HG03457 (cell line): ENCODE data around the gene TNFRSF6B.

Source experiments
- ATAC-seq: cut with Tn5 transposase; IDR thresholded peaks from one replicate; pipeline ENCODE4 v1.9.1; 2021; ENCODE audit warnings: moderate number of reproducible peaks; ENCODE audit not compliant: unreplicated experiment

Gene TNFRSF6B

DNA sequence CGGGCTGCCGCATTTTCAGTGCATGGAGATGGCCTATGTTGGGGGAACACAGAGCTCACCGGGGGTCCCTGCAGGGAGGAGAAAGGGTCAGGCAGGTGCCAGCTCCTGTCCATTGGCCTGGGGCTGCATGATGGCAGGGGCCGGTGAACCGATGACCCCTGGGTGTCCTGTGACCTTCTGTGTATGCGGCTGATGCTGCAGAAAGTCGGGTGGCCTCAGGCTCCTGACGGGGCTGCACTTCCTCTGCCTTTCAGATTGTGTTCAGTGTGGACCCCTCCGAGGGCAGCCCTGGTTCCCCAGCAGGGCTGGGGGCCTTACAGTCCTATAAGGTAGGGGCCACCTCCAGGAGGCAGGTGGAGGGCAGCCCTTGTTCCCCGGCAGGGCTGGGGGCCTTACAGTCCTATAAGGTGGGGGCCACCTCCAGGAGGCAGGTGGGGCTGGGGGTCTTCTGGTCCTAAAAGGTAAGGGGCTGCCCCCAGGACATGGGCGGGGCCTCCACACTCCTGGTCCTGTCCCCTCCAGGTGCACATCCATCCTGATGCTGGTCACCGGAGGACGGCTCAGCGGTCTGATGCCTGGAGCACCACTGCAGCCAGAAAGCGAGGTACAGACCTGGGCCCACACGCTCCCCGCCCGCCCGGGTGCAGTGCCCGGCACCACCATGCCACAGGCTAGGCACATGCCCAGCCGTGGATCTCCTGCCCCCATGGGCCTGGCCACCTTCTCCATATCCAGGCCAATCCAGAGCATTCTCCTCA, 11.0 kb upstream of the TNFRSF6B start:
- ATAC-seq = no peak

DNA sequence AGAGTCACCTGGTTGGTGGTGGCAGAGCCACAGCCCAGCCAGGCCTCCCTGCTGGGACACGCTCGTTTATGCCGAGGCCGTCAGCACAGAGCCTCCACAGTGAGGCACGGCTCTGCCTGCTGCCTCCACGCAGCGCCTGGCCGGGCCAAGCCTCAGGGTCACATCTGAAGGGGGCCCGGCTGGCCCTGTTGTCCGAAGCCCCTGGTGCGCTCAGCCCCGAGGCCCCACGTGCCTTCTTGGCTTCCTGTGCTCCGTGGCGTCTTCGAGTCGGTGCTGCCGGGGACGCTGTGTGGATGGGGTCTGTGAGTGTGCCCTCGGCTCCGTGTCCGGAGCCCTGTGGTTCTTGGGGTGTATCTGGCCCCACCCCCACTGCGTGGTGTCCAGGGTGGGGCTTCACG, 10.4 kb upstream of the TNFRSF6B start:
- ATAC-seq = no peak

DNA sequence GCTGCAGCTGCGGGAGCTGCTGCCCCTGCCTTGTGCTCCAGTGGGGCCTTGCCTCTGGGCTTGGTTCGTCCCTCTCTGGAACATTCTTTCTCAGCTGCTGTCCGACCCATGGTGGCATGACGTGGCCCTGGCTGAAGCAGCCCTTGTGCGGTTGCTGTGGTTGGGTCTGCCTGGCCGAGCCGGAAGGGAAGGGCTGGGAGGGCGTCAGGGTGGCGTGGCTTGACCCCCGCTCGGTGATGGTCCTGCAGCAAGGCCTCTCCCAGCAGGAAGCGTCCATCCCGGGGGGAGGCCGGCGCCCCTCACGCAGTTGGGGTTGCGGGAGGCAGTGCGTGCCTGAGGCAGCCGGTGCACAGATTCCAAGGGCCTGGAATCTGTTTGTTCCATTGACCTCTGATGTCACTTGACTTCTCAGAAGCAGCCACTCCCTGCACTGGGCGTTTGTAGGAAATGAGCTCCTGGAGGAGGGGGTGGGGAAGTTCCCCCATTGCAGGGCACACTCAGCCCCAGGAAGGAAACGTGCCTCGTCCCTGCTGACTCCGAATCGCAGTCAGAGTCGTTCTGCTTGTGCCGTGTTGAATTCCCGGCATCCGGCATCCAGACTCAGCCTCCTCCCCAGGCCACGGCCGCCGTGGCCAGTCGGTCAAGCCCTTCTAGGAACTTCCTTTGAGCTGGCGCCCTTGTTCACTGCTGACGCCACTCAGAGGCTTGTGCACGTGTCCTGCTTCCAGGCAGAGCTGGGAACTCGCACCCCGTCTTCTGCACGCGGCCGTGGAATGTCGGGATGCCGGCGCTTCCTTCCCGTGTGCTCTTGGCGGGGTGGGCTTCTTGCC, 9.7 kb upstream of the TNFRSF6B start:
- ATAC-seq = no peak

DNA sequence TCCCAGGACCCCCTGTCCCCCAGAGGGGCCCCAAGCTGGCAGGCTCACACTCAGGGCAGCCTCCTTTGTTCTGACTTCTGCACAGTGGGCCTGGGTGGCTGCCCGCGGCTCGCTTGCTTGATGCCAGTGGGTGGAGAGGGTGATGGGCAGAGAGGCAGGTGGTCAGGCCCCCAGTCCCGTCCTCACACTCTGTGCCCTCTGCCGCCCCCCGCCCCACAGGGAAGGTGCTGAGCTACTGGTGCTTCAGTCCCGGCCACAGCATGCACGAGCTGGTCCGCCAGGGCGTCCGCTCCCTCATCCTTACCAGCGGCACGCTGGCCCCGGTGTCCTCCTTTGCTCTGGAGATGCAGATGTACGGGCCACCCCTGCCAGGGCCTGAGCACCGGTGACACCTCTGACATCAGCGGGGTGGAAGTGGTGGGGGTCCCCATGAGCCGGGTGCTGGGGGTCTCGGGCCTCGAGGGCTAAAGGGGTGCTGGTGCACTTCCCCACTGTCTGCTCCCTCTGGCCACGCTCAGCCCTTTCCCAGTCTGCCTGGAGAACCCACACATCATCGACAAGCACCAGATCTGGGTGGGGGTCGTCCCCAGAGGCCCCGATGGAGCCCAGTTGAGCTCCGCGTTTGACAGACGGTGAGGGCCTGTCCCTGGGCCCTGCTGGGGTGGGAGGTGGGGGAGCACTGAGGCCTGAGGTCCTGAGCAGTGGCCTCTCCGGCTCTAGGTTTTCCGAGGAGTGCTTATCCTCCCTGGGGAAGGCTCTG, 8.9 kb upstream of the TNFRSF6B start:
- no peak for ATAC-seq

DNA sequence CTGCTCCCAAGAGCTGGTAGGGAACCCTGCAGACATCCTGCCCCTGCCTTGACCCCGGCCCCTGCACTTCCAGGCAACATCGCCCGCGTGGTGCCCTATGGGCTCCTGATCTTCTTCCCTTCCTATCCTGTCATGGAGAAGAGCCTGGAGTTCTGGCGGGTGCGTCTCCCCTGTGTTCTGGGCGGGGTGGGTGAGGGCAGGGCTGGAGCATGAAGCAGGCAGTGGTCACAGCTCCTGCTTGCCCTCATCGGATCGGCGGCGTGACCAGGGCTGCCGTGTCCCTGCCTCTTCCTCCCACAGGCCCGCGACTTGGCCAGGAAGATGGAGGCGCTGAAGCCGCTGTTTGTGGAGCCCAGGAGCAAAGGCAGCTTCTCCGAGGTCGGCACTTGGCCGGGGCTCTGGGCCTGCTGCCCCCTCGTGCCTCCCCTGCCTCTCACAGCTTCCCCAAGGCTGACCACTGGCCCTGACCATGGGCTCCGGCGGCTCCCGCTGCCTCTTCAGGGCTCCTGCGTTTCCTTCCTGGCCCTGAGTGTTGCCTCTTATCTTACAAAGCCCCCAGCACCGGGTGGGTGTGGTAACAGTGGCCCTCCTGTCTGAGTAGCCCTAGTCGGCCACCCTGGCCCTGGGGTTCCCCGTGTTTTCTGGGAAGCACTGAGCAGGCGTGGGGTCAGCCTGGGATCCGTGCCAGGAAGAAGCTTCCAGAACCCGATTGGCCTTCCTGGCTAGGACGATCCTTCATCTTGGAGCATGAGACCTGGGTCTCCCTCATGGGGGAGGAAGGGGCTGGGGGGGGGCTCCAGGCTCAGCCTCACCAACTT, 8.0 kb upstream of the TNFRSF6B start:
- ATAC-seq = no peak

DNA sequence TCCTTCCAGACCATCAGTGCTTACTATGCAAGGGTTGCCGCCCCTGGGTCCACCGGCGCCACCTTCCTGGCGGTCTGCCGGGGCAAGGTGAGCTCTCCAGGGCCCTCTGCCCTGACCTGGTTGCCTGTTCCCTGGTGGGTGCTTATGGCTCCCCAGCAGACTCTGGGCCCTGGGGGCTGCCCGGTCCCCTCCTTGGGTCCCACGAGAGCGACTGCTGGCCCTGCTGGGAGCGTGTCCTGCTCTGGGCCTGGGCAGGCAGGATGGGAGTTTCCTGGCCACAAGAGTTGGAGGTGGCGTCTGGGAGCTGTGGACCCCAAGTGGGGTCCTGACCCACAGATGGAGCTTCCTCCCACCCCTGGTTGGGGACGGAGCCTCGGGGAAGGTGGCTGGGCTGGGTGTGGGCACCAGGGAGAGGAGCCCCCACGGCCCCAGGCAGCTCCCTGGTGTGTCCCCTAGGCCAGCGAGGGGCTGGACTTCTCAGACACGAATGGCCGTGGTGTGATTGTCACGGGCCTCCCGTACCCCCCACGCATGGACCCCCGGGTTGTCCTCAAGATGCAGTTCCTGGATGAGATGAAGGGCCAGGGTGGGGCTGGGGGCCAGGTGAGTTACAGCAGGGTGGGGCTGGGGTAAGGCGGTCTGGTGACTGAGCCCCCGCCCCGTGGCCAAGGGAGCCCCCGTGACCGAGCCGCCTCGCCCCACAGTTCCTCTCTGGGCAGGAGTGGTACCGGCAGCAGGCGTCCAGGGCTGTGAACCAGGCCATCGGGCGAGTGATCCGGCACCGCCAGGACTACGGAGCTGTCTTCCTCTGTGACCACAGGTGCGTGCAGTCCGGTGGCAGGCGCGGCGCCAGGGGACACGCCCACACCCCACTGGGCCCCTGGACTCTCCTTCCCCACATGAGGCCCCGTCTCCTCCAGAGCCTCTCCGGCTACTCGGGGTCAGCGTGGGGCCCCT, 7.1 kb upstream of the TNFRSF6B start:
- no peak for ATAC-seq

DNA sequence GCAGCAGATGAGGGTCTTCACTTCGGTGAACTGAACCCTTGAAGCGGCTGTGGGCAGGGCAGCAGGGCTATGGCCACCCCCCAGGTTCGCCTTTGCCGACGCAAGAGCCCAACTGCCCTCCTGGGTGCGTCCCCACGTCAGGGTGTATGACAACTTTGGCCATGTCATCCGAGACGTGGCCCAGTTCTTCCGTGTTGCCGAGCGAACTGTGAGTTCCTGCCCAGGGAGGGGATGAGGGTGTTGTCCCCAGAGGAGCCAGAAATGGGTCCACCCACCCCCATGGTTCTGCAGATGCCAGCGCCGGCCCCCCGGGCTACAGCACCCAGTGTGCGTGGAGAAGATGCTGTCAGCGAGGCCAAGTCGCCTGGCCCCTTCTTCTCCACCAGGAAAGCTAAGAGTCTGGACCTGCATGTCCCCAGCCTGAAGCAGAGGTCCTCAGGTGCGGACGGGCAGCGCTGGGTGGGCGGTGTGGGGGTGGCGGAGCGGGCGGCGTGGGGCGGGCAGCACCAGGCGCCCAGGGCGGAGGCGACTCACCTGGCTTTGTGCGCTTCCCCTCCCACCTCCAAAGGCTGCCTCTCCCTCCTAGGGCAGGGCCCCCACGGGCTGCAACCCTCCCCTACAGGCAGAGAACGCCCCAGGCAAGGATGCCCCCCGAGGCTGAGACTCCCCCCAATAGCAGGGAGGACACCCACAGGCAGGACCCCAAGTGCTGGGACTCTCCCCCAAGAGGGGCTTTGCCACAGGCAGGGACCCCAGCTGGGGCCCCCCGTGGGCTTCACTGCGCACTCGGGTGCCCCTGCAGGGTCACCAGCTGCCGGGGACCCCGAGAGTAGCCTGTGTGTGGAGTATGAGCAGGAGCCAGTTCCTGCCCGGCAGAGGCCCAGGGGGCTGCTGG, 6.2 kb upstream of the TNFRSF6B start:
- no peak for ATAC-seq

DNA sequence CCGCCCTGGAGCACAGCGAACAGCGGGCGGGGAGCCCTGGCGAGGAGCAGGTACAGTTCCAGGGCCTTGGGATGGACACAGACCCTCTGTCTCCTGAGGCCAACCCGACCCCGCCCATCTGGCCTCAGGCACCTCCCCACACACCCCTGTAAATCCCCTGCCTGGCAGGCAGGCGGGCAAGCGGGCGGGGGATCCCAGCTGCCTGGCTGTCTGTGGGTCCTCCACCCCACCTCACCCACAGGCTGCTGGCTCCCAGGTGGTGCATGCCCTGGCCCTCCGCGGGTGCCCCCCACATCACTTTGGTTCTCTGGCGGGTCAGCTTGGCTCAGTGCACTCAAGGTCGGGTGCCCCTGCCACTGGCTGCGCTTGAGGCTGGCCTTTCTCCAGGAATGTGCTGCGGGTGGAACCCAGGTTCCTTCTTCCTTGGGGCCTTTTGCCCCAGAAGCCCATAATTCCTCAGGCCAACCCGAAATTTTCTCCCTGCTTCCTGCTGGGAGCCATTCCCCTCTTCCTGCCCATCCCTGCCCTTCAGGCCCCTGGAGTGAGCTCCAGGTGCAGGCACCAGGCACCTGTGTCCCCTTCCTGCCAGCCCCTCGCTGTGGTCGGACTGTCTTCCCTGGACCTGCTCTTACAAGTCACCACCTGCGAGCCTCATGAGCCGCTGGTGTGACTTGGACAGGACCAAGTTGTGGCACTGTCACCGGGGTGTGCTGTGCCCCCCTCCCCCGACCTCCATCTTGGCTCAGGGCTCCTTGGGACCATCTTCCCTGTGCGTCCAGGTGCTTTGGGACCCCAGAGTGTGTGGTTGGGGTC, 5.3 kb upstream of the TNFRSF6B start:
- no peak for ATAC-seq

DNA sequence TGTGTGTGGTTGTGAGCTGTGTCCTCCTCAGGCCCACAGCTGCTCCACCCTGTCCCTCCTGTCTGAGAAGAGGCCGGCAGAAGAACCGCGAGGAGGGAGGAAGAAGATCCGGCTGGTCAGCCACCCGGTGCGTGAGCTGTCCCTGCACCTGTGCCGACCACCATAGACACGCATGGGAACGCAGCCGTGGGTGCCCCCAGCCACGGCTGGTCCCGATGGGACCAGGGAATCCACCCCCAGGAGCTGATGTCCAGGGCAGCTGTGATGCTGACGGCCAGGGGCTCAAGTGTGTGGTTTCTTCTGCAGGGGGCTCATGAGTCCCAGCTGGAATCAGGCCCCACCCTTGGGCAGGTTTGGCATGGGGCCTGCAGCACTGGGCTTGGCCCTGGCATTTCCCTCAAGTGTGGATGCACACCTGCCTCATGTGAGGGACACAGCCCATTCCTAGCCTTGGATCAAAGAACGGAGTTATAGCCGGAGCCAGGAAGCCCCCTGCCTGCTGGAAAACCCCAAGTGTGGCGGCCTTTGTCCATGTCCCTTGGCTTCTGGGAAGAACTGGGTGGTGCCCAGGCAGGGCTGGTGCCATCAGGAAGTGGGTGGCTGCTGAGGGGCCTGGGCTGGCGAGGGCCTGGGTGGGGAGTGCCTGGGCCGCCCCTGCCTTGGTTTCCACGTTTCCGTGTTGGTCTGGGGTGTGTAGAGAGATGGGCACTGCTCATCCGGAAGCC, 4.6 kb upstream of the TNFRSF6B start:
- no peak for ATAC-seq

DNA sequence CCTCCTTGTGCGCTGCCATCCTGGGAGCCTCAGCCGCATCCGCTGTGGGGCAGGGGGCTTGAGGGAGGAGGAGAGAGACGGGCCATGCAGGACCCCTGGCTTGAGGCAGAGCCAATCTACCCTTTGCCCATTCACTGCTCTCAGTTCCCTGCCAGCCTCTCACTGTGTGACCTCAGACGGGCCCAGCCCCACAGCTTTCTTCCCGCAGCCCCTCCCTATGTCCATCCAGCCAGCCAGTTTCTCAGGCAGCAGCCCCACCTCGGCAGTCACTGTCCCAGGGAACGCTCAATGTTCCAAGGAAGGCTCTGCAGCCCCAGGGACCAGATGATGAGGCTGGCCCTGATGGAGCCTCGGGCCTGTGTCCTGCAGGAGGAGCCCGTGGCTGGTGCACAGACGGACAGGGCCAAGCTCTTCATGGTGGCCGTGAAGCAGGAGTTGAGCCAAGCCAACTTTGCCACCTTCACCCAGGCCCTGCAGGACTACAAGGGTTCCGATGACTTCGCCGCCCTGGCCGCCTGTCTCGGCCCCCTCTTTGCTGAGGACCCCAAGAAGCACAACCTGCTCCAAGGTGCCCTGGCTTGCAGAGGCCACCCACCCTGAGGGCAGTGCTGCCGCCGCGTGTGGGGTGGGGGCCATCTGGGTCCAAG, 3.9 kb upstream of the TNFRSF6B start:
- no peak for ATAC-seq

DNA sequence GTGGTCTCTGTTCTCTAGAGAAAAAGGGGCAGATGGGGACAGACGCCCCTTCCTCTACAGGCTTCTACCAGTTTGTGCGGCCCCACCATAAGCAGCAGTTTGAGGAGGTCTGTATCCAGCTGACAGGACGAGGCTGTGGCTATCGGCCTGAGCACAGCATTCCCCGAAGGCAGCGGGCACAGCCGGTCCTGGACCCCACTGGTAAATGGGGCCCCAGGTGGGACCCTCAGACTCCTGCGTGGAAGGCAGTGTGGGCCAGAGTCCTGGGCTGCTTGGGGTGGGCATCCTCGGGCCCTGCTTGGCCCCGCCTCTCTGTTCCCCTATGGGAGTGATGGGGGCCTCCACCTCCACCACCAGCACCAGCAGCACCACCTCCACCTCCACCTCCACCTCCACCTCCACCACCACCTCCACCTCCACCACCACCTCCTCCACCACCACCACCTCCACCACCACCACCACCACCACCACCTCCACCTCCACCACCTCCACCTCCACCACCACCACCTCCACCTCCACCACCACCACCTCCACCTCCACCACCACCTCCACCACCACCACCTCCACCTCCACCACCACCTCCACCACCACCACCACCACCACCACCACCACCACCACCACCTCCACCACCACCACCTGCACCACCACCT, 3.2 kb upstream of the TNFRSF6B start:
- no peak for ATAC-seq

DNA sequence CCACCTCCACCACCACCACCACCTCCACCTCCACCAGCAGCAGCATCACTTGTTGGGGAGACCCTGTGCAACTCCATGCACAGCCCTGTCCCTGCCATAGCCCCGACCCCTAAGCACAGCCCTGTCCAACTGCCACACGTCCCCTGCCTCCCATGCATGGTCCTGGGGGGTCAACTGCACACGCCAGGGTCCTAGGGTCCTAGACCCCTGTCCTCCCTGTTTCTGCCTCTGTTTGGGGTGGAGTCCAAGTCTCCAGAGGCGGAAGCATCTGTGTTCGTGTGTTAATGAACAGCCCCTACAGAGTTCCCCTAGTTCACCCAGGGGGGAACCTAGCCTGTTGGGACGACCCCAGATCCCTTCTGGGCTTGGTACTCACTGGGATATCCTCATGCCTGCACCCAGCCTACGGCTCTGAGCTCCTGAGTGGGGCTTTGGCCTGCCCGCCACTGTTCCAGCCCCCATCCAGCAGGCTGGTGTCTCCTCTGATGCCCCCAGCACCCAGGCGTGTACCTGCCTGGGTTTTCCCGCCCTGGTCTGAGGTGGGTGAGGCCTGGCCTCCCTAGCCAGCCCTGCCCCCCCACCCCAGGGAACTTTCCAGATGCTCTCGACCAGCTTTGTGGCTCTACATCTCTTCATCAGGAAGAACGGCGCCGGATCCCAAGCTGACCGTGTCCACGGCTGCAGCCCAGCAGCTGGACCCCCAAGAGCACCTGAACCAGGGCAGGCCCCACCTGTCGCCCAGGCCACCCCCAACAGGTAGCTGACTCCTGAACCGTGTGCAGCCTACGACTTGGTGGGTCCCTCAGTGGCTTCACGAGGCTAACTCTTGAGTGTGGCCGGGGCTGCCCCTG, 2.5 kb upstream of the TNFRSF6B start:
- no peak for ATAC-seq

DNA sequence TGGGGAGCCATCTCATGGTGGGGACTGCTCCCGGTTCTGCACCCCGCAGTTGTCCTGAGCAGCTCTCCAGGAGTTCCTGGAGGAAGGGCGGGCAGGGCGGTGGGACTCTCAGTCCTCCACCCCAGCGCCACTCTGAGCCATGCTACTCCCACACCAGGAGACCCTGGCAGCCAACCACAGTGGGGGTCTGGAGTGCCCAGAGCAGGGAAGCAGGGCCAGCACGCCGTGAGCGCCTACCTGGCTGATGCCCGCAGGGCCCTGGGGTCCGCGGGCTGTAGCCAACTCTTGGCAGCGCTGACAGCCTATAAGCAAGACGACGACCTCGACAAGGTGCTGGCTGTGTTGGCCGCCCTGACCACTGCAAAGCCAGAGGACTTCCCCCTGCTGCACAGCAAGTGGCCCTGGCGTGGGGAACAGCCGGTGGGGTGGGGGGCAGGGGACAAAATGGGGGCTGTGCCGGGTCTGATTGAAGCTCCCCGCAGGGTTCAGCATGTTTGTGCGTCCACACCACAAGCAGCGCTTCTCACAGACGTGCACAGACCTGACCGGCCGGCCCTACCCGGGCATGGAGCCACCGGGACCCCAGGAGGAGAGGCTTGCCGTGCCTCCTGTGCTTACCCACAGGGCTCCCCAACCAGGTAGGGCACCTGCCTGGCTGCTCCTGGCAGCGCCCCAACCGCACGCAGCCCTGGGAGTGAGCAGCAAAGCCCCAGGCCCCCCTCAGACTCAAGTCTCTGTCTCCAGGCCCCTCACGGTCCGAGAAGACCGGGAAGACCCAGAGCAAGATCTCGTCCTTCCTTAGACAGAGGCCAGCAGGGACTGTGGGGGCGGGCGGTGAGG, 1.6 kb upstream of the TNFRSF6B start:
- no peak for ATAC-seq
